GM18517 (cell line): Measurements from ENCODE around the gene DENND1B.

Experiments
- ATAC-seq: cut with Tn5 transposase; IDR thresholded peaks from one replicate; pipeline ENCODE4 v1.9.1; 2021; ENCODE audit warnings: mild to moderate bottlenecking, moderate library complexity; ENCODE audit not compliant: unreplicated experiment

DENND1B gene

DNA sequence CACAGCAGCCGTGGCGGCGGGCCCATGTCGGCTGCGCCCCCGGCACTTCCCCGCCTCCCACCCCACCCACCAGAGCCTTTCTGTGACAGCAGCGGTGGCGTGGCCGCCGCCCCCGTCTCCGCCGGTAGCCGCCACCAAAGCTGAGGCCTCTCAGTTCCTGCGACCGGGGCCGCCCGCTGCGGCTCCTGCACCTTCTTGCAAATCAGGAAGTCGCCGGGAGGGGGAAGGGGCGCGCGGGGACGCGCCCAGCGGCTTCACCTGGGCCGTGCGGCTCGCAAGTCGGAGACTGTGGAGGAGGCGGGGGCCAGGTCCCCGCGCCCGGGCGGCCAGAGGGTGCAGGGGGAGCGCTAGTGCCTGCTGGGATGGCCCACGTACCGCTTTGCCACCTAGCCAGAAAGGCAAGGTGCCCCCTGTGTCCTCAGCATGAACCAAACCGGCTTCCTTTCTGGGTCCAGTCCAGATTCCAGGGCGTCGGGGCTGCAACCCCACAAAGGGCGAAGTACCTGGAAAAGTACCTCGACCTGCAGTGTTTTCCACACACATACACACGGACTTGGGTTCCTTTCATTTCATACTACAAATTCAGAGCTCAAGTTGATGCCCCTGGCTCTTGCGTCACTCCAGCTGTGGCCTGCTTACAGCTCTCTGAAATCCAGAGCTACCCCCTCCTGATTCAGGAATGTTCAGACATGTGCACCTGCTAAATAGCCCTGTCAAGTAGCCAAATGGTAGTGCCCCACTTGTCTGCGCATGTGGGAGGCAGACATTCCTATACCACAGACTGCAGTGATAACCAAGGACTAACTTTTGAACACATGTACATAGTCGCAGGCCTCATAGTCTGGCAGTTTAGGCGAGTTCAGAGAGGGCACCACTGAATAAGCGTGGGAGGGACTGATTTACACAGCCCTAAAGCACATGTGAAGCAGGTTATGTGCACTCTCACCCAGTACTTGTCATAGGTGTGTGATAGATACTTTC is at the start of gene DENND1B:
DENND1B (minus strand) TSS at position 199 of the 981 bp plus-strand sequence. CDS start 325 bp downstream, outside the sequence.
- ATAC-seq: peak; percentile 61

- ATAC-seq: no peak
Observed at GRCh38 chr1:197814306-197814705, 39.0 kb upstream of the DENND1B start.

DNA sequence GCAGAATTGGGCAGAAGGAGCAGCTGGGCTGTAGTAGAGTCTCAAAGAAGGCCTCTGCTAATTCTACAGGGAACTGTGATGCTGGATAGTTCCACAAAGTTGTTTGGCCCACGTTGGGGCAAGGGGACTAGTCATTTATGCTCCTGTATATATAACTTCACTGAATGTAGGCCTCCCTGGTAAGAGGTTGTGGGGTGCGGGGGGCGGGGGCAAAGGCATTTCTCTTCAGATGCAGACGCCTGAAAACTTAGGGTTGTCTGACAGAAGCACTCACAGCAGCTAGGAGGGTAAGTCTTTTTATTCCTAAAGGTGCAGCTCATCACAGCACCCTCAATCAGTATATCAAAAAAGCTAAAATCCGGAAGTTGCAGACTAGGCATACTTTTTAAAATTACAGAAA is 38.5 kb upstream of the DENND1B start:
- no peak for ATAC-seq

- no peak for ATAC-seq
Observed at GRCh38 chr1:197811769-197812168, 36.5 kb upstream of the DENND1B start.

DNA sequence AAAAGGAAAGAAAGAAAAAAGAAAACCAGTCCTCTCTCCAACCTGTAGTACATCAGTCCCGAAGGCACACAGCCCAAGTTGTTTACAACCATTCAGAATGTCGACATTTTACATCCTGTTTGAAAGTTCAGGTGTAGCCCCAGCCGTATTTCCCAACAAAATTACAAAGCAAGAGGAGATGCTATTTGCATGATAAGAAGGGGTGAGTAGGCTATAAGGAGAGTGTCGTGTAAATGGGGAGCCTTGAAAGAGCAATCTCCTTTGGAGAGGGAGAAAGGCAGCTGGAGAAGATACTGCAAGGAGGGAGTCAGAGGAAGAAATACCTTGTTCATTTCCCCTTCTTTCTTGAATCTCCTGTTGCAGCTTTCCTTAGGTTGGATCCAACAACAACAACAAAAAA is 35.5 kb upstream of the DENND1B start:
- no peak for ATAC-seq

GRCh38 chr1:197808880-197809279 is 33.6 kb upstream of the DENND1B start:
- ATAC-seq: no peak

- ATAC-seq: no peak
Observed at GRCh38 chr1:197807739-197808453, 32.6 kb upstream of the DENND1B start.

DNA sequence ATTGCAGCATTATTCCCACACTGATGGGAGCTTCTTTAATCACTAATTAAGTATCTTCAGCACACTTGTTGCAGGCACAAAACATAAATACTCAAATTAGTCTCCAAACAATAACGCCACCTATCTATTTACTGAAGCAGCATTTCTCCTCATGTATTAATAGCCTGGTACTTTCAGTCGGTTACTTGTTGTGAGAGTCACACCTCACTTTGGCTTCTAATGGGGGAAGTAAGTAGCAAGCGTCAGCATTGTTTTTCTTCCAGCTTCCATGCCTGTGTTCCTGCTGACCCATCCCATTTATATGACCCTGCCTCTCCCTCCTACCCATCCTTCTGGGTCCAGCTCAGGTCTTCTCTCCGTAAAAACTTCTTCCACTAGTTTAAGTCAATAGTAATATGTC is 31.9 kb upstream of the DENND1B start:
- peak; percentile 87 for ATAC-seq

DNA sequence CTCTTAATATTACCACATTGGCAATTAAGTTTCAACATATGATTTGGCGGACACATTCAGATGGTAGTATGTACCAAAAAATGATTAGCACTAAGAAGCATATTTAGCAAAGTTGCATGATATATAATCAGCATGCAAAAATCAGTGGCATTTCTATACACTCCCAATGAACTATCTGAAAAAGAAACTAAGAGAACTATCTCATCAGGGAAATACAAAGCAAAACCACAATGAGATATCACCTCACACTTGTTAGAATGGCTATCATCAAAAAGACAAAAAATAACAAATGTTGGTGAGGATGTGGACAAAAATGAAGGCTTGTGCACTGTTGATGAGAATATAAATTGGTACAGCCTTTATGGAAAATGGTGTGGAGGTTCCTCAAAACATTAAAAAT is 31.4 kb upstream of the DENND1B start:
- ATAC-seq: peak; percentile 21

- no peak for ATAC-seq
Observed at GRCh38 chr1:197801684-197802083, 26.4 kb upstream of the DENND1B start.

GRCh38 chr1:197801111-197801482 is 25.8 kb upstream of the DENND1B start:
- ATAC-seq: no peak

DNA sequence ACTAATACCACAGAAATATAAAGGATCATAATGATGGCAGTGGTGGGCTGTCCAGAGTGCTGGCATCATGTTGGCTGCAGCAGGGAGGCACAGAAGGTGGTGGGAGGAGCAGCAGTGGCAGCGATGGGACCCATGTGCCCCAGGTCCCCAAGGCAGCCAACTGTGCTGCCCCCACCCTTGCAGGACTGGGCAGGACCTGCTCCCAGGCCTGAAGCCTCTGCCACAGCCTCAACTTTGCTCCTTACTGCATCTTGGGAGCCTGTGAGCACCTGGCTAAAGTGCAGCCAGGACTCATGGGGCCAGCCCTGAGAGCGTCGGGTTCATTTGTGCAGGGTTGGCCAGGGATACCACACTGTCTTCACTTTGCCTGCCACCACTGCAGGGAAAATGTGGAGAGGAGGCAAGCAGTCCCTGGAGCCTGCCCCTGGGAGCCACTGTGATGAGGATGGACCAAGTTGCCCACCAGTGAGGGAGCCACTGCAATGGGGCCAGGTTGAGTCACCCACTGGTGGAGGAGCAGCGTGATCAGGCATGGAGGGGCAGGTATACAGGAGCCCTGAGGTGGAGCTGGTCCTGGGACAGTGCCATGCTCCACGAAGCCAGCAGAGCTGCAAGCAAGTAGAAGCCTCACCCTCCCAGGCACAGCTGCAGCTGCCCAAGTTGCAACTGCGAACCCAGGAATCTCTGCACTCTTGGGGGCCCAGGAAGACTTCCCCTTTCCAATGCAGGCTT is 25.3 kb upstream of the DENND1B start:
- ATAC-seq: no peak

DNA sequence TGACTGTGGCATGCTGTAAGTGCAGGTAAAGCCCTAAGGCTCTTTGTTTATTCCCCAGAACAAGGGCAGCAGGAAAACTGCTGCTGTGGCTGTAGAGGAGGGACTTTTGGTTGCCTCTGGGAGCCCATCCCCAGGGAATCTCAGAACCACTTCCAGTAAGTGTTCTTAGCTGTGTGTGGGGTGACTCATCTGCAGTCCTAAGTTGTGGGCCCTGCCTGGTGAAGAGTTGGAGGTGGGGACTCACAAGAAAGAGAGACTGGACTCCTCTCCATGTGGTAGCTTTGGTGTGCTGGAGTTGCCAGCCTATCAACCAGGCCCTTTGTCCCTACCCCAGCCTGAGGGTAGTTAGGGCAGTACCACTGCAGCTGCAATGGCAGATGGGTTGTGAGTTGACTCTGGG is 24.0 kb upstream of the DENND1B start:
- no peak for ATAC-seq

- ATAC-seq: no peak
Observed at GRCh38 chr1:197798492-197798891, 23.2 kb upstream of the DENND1B start.

GRCh38 chr1:197797010-197797409 is 21.7 kb upstream of the DENND1B start:
- no peak for ATAC-seq

DNA sequence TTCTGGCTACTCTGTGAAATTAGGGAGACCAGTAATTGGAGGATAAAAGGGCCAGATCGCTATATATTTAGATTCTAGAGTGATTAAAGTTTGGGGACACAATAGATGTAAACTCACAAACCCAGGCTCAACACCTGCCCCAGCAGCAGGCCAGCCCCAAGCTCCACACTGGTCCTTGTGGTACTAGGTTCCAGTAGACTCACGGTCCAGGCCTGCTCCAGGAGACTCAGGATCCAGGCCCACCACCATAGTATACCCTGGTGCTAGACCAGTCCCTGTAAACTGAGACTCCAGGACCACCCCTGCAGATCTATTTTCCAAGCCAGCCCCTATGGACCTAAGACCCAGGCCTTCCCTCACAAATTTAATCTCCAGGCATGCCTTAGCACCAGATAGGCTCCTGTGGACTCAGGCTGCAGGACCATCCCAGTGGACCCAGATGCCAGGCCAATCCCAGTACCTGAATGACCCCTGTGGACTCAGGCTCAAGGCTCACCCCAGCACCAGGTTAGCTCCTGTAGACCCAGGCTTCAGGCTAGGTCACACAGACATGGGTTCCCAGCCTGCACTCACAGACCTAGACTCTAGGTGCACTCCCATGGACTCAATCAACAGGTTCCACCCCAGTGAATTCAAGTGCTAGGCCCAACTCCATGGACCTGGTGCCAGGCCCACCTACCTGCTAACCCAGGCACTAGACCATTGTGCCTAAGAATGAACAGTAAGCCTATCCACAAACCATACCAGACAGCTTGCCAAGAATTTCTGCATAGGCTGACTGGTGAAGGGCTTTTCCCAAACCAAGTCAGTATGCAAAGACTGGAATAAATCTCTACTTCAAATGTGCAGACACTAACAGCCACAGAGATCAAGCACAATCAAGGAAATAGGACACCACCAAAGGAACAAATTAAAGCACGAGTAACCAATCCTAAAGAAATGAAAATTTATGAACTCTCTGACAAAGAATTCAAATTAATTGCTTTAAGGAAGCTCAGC is 13.8 kb upstream of the DENND1B start:
- ATAC-seq: no peak

GRCh38 chr1:197787623-197788536 is 12.6 kb upstream of the DENND1B start:
- no peak for ATAC-seq

GRCh38 chr1:197787056-197787455 is 11.8 kb upstream of the DENND1B start:
- no peak for ATAC-seq

GRCh38 chr1:197786280-197786679 is 11.0 kb upstream of the DENND1B start:
- no peak for ATAC-seq
